GM19324 (cell line): ENCODE results near the gene PTPRM.

Experiments
- ATAC-seq: cut with Tn5 transposase; IDR thresholded peaks from one replicate; pipeline ENCODE4 v1.9.1; 2021; ENCODE audit warnings: mild to moderate bottlenecking, moderate library complexity; ENCODE audit not compliant: unreplicated experiment, low FRiP score

PTPRM gene

DNA sequence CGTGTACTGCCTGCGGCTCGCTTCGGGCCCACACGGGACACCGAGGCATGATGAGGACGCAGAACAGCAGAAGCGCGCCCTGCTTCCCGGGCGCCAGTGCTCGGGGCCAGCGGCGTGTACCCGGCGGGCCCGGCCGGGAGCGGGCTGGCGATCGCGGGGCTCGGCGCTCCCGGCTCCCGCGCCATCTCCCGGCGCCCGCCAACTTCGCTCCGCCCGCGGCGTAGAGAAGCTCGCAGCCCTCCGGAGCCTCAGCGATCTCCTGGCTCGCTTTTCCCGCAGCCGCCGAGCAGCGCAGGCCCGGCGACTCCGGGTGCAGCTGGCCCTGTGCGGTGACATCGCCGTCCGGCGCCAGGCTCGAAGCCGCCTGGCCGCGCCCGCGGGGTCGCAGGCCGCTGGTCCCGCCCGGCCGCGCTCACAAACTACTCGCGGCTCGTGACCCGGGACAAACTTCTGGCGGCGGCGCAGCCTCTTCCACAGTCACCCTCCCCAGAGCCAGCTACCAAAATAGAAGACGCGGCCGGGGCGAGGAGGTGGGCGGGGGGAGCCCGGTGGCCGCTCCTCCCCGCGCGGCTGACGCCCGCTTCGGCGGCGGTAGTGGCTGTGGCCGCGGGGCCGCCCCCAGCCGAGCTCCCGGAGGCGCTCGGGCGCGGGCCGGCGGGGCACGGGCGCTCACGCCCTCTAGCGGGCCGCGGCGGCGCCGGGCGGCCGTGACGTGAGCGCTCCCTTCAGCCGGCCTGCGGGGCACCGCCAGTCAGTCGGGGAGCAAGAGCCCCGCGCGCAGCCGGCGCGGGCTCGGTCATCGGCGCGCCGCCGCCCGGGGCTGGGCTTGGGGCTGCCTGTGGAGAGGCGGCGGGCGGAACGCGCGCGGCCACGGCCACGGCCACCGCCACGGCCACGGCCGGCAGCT lies at the start of gene PTPRM:
TSS of gene PTPRM (plus strand) at position 750 of the 907 bp plus-strand sequence. CDS start 503 bp downstream, outside the sequence.
- ATAC-seq = peak; percentile 83

DNA sequence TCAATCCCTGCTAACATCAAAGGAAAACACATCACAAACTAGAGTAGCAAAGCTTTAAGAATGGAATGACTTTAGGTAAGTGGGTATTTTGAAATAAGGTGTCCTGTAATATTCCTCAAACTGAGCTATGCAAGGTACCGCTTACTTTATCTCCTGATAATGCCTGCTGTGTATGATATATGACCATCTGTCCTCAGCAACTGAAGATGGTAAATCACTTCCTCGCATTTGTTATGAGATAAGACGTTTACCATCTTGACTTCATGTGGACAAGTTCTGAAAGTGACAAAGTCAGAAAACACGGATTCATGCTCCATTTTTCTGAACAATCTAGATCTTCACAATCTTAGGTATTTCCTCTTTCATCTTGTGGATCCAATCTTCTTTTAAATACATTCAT lies 49.3 kb upstream of the PTPRM start:
- ATAC-seq = no peak

DNA sequence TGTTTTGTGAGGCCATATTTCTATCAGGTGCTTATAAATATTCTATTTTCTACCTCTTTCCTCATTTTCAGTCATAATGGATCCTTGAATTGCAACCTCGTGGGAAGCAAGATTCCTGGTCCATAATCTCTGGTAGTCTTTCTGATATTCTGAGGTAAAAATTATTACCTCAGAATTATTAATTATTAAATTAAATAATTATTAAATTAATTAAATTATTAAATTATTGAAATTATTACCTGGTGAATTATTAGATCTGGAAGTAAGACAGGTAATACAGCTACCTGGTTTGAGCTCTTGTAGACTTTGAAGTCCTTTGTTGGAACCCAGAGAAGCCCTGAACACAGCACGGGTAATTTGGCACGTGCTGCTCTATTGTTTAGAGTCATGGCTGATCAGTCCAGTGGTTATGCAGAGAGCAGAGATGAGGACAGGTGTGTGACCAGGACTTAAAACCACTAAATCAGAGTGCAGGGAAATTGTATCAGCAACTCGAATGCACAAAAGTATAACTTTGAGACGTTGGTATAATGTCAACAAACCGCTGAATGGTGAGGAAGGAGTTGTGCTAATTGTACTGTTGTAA lies 46.8 kb upstream of the PTPRM start:
- ATAC-seq = no peak

DNA sequence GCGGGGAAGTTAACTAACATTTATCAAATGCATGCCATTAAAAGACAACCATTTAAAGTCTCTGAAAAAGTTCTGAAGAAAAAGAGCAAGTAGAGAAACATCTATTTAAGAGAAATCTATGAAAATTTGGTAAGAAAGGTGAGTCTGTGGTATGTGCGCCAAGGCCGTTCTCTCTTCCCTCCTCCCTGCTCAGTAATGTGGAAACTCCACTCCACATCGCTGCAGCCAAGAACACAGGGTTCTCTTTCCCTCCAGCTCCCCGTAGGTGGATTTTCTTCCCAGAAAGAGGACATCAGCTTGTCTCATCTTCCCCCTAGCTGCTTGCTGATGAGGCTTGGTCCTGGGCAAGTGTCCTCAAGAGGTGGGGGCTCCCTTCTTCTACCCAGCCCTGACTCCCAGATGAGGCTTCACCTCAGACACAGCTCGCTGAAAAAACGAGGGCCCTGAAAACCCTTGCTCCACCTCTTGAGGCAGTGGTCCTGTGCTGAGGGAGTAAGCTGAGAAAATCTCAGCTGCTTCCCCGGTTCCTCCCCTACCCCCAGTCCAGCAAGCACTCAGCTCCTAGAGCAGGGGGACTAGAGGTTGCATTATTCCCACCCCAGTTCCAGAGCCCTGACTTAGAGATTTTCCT lies 45.8 kb upstream of the PTPRM start:
- ATAC-seq = no peak

DNA sequence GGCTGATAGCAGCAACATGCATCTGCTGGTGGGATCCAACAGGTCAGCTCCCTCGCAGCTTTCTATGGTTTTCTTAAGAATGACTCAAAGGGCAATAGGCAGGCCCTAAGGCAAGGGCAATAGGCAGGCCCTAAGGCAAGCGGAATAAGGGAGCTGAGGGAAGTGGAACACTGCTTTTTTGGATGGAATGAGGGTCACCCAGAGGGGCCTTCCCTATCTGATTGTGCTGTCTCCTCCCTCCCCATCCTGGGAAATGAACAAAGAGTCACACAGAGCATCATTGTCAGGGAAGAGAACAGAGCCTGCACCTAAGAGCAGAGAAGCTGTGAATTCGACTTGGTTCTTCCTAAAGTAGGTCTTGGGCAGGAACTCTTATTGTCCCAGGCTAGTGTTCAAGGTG lies 43.3 kb upstream of the PTPRM start:
- ATAC-seq = no peak

DNA sequence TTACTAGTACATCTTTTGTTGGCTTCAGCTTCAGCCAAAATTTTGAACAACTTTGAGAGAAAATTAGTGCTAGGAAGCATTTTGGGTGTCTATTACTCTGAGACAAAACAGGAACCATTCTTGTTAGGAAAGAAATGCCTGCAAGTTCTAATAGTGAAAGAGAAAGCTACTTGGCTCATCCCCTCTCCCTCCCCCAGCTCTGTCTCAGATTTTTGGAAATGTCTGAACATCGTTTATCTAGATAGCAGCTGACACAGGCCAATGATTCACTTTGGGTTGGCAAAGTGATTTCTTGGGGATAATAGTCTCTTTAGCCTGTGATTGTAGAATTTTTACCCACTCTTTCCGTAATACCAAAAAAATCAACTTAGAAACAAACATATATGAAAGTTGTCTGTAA lies 42.3 kb upstream of the PTPRM start:
- ATAC-seq = no peak

DNA sequence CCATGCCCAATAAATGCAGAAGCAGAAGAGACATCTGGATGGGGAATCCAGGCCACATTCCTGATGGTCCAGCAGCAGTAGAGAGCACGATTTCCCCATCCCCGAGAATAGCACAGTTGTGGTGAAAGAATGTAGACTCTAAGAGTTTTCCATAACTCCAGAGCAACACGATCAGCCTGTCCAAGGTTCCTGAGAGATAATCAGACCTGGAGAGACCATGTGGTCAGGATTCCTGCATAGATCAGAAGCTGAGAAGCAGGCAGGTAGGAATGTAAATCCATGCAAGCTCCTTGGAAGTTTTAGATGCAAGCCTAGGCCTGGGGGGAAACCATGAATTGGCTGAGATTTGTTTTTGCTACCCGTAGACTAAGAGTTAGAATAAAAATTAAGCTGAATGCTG lies 34.2 kb upstream of the PTPRM start:
- no peak for ATAC-seq

DNA sequence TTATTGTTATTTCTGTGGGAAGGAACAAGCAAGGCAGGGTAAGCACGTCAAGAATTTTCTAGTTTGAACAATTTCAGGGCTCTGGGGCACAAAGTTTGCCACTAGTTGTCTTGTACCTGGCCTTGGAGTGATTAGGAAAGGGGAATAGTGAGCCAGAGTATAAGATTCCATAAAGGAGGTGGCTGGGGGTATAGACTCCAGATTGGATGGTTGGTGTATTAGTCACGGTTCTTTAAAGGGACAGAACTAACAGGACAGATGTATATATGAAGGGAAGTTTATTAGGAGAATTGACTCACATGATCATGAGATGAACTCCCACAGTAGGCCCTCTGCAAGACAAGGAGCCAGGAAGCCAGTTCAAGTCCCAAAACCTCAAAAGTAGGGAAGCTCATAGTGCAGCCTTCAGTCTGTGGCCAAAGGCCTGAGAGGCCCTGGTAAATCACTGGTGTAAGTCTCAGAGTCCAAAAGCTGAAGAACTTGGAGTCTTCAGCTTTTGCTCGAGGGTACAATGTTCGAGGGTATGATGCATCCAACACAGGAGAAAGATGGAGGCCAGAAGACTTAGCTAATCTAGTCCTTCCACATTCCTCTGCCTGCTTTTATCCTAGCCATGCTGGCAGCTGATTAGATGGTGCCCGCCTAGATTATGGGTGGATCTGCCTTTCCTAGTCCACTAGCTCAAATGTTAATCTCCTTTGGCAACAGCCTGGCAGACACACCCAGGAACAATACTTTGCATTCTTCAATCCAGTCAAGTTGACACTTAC lies 31.5 kb upstream of the PTPRM start:
- no peak for ATAC-seq

DNA sequence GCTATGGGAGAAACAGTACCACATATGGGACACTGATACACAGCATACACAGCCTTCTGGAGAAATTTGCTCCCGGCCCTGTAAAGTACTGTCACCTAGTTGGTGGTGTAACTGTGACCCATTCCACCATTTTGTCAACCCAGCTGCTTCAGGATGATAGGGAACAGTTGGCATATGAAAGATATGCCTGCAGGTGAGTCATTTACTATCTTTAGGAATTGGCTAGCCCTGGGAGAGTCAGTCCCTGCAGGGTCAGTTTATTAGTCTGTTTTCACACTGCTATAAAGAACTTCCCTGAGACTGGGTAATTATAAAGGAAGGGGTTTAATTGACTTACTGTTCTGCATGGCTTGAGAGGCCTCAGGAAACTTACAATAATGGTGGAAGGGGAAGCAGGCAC lies 30.0 kb upstream of the PTPRM start:
- ATAC-seq = no peak

DNA sequence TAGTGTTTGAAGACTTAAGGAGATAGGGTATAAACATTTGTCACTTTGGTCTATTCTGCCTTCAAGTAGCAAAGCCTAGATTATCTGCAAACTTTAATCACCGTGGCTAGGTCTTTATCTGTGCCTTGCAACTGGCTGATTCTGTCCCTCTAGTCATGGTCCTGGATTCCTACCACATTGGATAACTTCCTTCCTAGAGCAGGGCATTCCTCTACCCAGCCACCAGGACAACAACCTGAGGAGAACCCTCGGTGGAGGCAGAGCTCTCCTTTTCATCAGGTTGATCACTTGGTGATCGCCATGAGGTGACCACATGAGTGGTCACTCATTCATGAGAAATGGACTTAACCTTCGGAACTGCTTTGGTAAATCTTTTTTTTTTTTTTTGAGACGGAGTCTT lies 25.3 kb upstream of the PTPRM start:
- no peak for ATAC-seq

DNA sequence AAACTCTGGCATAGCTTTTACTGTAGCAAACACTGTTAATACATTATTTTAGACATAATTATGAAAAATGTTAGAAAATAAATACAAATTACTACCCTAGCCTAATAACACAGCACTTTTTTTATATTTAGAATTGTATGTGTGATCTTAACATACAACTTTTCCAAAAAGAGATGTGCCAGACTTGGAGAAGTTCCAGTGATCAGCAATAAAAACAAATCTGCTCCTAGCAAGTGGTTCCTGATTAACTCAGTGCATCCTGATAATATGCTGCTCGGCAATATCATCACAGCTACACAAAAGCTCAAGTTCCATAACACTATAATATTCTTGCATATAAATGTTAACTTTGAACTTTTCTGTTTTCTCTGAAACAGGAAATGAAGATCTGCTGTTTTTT lies 22.4 kb upstream of the PTPRM start:
- no peak for ATAC-seq

DNA sequence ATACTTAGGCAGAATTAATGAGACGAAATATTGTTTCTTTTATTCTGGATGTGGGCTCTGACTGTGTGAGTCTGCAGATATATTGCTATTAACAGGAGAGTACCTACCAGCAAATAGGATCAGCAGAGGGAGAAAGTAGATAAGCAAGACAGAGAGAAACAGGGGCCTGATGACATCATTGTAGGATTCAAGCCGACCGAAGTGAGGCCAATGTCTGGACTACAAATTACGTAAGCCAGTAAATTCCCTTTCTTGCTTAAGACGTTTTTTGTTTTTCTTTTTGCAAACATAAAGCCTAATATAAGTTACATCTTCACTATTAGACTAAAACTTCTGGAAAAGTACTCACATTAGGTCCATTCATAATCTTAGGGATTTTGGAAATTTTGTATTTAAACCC lies 21.4 kb upstream of the PTPRM start:
- no peak for ATAC-seq

DNA sequence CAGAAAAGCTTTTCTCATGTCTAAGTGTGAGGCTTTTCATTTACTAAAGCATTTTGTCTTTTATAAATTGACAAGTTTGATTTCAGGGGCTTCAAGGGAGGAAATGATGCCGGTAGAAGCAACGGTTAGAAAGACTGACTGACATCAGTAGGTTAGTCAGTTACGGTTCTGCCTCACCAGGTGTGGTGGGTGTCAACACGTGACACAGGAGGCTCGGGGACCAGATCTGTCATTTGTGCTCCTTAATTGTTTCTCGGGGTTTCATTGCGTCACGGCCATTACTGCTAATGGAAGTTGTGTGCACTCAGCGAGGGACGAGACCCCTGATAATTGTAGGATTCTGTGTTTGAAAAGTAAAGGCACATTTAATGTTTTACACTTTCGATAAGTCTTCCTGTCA lies 18.9 kb upstream of the PTPRM start:
- no peak for ATAC-seq

DNA sequence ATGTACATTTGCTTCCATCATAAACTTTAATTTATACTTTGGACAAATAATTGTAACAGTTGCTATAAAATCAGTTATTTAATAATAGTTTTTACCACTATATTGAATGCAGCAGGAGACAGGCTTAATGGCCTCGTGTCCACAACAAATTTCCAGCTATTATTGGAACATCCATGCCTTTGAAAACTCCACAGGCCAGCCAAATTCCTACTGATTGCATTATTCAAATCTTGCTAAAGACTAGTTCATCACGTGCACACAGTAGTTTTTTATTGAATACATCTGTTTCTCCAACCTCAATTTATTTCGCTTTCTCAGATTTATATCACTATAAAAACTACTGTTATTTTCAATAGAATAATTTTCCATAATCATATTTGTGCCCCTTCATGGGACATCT lies 18.4 kb upstream of the PTPRM start:
- no peak for ATAC-seq

DNA sequence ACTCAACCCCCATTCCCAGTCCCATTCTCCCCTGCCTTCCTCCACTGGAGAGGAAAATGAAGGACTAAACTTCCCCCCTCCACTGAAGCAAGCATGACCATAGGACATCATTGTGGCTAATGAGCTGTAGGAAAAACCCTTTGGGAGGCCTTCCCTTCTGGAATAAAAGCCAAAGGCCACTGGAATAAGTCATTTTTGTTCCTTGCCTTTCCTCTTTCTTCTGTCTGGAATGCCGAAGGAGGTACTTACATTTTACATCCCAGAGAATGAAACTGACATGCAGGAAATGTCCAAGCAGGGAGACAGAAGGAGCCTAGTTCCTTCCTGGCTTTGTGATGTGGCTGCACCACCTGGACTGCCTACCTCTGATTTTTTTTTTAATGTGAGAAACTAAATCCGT lies 9.1 kb upstream of the PTPRM start:
- no peak for ATAC-seq

DNA sequence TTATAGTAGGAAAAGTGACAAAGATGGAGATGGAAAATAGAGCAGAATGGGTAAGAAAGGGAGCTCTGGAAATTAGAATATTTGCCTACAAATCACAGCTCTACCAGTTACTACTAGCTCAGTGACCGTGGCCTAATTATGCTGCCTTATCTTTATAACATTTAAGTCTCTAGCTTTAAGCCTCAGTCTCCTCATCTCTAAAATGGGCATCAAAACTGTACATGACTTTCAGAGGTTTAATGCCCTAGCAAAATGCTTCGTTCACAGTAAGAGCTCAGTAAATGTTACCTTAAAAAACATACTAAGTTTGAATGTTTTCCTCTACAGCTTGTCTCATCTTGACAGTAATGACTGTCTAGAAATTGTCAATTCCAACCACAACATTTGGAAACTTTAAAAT lies 8.3 kb upstream of the PTPRM start:
- no peak for ATAC-seq

DNA sequence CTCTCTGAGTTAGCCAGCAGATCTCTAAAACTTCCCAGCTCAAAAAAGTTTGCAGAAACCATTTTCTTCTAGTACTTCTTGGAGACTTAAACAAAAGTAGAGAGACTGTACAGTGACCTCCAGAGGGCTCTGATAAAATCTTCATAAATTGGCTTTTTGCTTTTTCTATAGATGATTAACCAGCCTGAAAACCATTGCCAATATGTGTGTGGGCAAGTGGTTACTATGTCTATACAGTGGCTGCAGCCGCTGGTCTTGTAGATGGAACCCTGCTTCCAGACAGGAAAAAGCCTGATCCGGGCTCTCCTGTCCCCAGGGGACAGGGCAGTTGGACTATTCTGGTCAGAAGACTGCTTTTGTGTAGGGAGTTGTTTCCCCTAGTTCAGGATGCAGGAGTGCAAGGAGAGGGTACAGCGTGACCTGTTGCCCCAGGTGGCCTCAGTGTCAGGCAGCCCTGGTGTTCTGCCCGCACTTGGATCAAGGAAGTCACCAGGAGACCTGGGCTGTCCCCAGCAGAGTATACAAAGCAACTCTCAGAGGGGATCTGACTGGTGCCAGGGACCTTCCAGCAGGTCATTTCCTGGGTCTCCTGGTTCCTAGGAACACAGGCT lies 7.3 kb upstream of the PTPRM start:
- no peak for ATAC-seq

DNA sequence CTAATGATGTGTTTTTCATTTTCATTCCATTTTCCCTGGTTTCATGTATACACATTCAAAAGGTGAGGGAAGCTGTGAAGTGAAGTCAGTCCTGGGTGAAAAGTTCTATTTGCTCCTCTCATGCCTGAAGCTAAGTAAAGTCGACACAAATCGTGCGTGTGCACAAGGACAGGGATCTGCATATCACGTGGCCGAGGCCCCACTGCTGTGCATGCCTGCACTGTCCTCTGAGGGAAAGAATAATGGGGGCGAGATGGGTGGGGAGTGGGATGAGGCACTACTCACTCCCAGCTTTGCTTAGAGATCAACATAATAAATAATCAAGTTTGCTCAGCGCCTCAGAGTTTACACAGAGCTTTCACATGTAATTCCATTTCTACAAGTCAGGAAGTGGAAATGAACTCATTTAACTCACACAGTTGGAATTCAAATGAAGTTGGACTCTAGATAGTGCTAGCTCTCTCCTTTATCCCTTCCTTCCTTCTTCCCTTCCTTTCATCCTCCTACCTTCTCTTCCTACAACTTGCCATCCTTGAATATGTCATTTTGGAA lies 5.1 kb upstream of the PTPRM start:
- no peak for ATAC-seq

DNA sequence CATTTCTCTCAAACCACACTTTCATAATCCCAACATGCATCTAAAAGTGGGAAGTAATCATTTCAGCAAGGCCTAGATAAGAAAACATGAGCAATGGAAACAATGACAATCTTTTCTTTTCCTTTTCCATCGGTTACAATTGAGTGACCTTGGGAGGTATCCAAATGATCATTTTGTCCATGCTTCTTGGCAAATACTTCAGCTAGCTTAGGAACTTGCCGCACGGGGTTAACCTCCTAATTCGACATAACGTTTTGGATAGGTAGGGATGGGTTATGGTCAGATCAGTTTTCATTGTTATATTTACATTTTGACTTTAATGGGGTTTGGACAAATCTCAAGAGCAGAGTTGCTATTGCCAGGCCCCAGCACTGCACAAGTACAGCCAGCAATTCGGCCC lies 4.6 kb upstream of the PTPRM start:
- ATAC-seq = no peak

DNA sequence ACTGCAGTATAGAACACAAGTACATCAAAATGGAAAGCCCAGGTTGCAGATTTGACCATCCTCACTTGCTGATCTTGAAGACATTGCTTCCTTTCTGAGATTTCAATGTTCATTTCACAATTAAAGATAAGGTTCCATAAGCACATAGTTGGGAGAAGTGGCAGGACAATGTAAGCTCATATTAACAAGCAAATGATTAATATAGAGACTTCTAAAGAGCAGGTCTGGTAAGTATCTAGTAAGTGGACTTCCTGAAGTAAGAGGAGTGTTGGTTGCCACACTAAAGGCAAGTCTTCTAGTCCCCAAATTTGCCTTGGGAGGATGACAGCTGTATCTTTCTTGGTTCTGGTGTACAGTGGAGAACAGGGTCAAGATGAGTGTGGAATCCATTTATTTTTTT lies 1.4 kb upstream of the PTPRM start:
- no peak for ATAC-seq
